ENCODE measurements around the gene HMOX1.

DNA sequence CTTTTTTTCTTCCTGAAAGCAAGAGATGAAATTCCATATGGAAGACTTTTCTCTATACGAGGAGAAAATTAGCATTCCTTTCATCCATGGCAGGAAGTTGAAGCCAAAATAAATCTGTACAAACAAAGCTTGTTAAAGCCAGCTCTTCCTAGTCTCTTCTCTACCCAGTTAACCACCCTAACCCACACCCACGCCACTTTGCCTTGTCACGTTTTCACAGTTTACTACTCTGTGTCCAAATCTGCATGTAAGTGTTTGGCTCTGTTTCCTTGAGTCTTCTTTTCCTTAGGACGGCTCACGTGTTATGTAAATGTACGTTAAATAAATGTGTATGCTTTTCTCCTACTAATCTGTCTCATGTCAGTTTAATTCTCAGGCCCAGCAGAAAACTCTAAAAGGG lies 7.1 kb upstream of the HMOX1 start:
- no peak for TF ChIP-seq POLR2A (IDR thresholded peaks at IDR 0.05; ENCODE audit: extremely low read depth, insufficient read length)
- TF ChIP-seq, protein P1, sequence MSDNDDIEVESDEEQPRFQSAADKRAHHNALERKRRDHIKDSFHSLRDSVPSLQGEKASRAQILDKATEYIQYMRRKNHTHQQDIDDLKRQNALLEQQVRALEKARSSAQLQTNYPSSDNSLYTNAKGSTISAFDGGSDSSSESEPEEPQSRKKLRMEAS (IDR thresholded peaks at IDR 0.05; ENCODE audit: low read depth, low read length), result no peak
- TF ChIP-seq, protein P2, sequence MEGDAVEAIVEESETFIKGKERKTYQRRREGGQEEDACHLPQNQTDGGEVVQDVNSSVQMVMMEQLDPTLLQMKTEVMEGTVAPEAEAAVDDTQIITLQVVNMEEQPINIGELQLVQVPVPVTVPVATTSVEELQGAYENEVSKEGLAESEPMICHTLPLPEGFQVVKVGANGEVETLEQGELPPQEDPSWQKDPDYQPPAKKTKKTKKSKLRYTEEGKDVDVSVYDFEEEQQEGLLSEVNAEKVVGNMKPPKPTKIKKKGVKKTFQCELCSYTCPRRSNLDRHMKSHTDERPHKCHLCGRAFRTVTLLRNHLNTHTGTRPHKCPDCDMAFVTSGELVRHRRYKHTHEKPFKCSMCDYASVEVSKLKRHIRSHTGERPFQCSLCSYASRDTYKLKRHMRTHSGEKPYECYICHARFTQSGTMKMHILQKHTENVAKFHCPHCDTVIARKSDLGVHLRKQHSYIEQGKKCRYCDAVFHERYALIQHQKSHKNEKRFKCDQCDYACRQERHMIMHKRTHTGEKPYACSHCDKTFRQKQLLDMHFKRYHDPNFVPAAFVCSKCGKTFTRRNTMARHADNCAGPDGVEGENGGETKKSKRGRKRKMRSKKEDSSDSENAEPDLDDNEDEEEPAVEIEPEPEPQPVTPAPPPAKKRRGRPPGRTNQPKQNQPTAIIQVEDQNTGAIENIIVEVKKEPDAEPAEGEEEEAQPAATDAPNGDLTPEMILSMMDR (IDR thresholded peaks at IDR 0.05; ENCODE audit: low read depth, low read length), result no peak
- no peak for TF ChIP-seq MYC (IDR thresholded peaks at IDR 0.05; ENCODE audit: low read depth, low read length)

All from NB4 (cell line).